Stimulated activated CD8-positive, alpha-beta memory T cell treated with anti-CD3 and anti-CD28 coated beads, Interleukin-7, amount 100 ng/mL, for 48 hours (primary cell): ENCODE data around the gene THOC7.

Source experiments
- DNase-seq, 2 donors: peaks; one replicate each; pipeline ENCODE4 v3.0.0-alpha.2; 2020; ENCODE audit warnings: low read depth in 1 of 2; ENCODE audit errors: extremely low read depth in 1 of 2

Gene THOC7

GRCh38 chr3:63880653-63881052 is 17.0 kb upstream of the THOC7 start:
- DNase-seq = no peak

GRCh38 chr3:63878394-63879060 is 14.9 kb upstream of the THOC7 start:
- DNase-seq = no peak

- DNase-seq = no peak
Observed at GRCh38 chr3:63877737-63878393, 14.3 kb upstream of the THOC7 start.

- no peak for DNase-seq
Observed at GRCh38 chr3:63876260-63876659, 12.7 kb upstream of the THOC7 start.

- DNase-seq = no peak
Observed at GRCh38 chr3:63875510-63875909, 11.9 kb upstream of the THOC7 start.

- DNase-seq = no peak
Observed at GRCh38 chr3:63874769-63875168, 11.2 kb upstream of the THOC7 start.

GRCh38 chr3:63872135-63872924 is 8.7 kb upstream of the THOC7 start:
- no peak for DNase-seq

- no peak for DNase-seq
Observed at GRCh38 chr3:63870615-63871005, 7.0 kb upstream of the THOC7 start.

- no peak for DNase-seq
Observed at GRCh38 chr3:63869940-63870614, 6.5 kb upstream of the THOC7 start.

- no peak for DNase-seq
Observed at GRCh38 chr3:63867225-63867624, 3.6 kb upstream of the THOC7 start.

GRCh38 chr3:63864965-63865327 is 1.3 kb upstream of the THOC7 start:
- DNase-seq = no peak

- peak; percentile 32 to 39 for DNase-seq
Observed at GRCh38 chr3:63864008-63864964, 681 bp upstream of the THOC7 start.

GRCh38 chr3:63862804-63863149 is 828 bp downstream of the THOC7 start:
- DNase-seq = no peak

GRCh38 chr3:63861306-63861705 is 2.3 kb downstream of the THOC7 start:
- no peak for DNase-seq

GRCh38 chr3:63860776-63861175 is 2.8 kb downstream of the THOC7 start:
- DNase-seq = no peak

GRCh38 chr3:63857311-63857710 is 6.3 kb downstream of the THOC7 start:
- DNase-seq = no peak

GRCh38 chr3:63855333-63855940 is 8.2 kb downstream of the THOC7 start:
- no peak for DNase-seq

GRCh38 chr3:63853106-63853505 is 10.5 kb downstream of the THOC7 start:
- no peak for DNase-seq

- DNase-seq = no peak
Observed at GRCh38 chr3:63851287-63851686, 12.3 kb downstream of the THOC7 start.

GRCh38 chr3:63849175-63849574 is 14.4 kb downstream of the THOC7 start:
- DNase-seq = no peak
